ENCODE measurements around the gene HES2.
"Not testable (repeated sequence)": the region's sequence is repeated elsewhere in the genome, so short reads cannot be mapped to it uniquely, and the experiment has no call there.

Gene HES2

DNA sequence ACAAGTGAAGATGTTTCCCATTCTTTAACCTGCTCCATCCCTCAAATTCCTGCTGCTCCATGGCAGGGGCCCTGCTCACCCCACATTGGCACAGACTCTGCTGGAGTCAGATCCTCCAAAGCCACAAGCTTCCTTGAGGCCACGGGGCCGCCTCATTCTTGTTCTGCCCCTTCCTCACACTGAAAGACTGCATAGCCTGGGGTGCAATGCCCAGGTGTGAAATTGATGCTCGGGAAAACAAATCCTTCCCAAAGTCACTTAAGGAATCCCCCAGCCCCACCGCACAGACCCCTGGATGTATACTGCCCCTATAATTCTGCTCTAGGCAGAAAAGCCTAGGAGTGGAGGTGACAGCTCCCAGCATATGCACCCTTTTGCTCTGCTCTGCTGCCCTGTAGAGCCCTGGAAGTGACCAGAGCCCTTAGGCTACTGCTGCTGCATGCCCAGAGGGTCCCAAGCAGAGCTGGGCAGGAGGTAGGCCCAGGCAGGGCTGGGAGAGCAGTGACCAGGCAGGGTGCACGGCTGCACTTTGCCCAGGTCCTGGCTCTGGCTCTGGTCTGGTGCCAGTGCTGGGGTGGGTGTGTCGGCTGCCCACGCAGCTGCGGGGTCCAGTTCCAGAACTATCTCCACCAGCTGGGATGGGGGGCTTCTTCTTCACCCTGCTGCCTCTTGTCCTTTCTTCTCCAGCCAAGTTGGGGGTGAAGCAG is 1.6 kb downstream of the HES2 start:
- no peak for DNase-seq (ENCODE audit: low read depth)

DNA sequence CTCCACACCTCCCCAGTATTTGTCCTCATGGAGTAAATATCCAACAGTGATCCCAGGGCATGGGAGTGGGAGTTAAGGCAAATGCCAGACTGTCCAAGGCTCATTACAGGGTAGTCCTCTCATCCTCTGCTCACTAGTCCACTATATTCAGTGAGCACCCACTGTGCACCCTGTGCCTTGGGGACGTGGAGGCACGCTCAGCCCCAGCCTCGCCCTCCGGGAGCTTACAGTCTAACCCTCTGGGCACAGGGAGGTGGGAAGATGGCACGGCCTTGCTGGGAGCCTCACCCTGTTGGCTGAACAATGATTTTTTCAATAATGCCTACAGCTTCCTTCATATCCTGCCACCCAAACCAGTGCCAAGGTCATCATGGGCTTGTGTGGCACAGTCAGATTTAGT is 2.8 kb downstream of the HES2 start:
- DNase-seq (ENCODE audit: low read depth) = no peak

DNA sequence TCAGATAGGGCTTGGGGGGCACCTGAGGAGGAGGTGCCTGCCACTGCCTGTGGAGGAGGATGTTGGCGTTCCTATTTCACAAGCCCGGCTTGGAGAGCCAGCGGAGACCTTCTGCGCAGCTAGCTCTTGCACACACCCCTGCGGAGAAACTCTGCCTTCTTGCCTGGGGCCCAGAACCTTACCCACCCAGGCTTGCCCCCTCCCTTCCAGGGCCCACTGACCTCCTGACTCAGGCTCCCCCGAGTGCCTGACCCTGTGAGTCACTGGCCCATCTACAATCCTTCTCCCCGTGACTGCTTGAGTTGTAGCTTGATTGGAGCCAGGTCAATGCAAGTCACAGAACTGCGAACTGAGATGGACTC is 3.4 kb downstream of the HES2 start:
- no peak for DNase-seq (ENCODE audit: low read depth)

DNA sequence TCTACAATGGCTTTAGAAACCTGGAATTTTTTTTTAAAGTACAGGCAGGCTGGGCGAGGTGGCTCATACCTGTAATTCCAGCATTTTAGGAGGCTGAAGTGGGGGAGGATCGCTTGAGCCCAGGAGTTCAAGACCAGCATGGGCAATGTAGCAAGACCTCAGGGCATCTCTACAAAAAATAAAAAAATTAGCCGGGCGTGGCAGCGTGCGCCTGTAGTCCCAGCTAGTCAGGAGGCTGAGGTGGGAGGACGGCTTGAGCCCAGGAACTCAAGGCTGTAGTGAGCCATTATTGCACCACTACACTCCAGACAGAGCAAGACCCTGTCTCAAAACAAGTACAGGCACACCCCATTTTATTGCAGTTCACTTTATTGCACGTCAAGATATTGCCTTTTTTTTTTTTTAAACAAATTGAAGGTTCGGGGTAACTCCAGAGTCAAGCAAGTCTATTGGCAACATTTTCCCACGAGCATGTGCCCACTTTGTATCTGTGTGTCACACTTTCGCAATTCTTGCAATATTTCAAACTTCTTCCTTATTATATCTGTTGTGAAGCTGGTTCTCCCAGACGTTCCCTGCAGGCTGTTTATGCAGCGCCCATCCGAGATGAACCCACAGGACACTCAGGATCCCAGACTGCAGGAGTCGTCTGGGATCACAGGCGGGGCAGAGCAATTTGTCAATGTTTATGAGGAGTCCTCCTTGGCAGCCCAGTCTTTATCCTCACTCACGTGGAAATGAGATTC is 4.7 kb downstream of the HES2 start:
- no peak for DNase-seq (ENCODE audit: low read depth)

DNA sequence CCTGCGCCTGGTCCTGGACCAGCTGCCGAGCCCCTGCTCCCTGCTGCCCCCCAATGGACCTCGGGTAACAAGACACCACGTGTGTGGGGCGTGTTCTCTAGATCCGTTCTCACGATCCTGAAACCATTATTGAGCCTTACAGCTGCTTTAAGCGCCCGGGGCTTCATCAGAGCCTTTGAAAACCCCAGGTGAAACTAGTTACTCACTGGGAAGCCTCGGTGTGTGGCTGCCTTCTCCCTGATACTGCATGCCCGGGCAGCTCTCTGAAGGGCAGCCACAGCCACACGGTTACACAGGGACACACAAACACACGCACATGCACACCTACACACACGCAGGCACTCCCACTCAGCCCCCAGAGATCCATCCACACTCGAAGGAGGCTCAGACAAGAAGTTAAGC is 5.3 kb downstream of the HES2 start:
- peak; percentile 48 for DNase-seq (ENCODE audit: low read depth)

DNA sequence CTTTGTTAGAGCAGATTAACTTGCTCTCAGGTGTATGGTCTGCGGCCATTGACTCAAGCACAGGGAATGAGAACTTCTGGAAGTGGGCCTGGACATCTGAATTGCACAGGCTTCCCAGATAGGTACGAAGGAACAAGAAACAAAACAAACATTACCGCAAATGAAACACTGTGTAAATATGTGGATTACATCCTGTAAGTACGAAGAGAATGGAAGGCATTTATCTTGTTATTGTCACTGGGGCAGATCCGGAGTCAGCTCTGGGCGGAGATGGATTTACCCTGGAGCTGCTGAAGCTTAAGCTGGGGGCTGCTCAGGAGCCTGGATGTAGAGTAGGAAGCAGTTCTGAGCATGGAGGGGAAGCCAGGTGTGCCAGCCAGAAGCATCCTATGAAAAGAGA is 6.8 kb downstream of the HES2 start:
- DNase-seq (ENCODE audit: low read depth) = no peak

DNA sequence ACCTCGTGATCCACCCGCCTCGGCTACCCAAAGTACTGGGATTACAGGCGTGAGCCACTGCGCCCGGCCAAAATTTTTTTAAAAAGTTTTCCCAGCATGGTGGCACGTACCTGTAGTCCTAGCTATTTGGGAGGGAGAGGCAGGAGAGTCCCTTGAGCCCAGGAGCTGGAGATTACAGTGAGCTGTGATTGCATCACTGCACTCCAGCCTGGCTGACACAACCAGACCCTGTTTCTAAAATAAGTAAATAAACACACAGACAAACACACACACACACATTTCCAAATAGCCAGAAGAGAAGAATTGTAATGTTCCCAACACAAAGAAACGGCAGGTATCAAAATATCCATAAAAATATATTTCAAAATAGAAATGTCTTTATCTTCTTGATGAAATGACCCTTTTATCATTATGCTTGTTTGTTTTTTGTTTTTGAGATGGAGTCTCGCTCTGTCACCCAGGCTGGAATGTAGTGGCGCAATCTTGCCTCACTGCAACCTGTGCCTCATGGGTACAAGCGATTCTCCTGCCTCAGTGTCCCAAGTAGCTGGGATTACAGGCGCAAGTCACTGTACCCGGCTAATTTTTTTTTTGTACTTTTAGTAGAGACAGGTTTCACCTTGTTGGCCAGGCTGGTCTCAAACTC is 9.3 kb downstream of the HES2 start:
- DNase-seq (ENCODE audit: low read depth) = no peak

DNA sequence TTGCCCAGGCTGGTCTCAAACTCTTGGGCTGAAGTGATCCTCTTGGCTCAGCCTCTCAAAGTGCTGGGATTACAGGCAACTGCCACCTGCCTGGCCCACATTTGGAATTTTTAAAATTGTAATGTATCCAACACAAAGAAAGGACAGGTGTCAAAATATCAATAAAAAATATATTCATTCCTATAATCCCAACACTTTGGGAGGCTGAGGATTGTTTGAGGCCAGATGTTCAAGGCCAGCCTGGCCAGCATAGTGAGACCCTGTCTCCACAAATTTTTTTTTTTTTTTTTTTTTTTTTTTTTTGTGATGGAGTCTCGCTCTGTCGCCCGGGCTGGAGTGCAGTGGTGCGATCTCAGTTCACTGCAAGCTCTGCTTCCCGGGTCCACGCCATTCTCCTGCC is 10.0 kb downstream of the HES2 start:
- DNase-seq (ENCODE audit: low read depth) = no peak

DNA sequence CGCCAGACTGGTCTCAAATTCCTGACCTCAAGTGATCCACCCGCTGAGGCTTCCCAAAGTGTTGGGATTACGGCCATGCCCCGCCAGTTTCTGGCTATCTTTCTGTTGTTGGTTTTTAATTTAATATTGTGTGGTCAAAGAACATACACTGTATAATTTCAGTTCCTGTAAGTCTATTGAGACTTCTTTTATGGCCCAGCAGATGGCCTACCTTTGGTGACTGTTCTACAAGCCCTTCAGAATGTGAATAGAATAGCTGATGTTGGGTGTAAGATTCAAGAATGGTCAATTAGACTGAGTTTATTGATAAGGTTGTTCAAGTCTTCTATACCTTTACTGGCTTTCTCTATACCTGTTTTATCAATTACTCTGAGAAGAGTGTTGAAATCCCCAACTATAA is 10.7 kb downstream of the HES2 start:
- DNase-seq (ENCODE audit: low read depth) = no peak

DNA sequence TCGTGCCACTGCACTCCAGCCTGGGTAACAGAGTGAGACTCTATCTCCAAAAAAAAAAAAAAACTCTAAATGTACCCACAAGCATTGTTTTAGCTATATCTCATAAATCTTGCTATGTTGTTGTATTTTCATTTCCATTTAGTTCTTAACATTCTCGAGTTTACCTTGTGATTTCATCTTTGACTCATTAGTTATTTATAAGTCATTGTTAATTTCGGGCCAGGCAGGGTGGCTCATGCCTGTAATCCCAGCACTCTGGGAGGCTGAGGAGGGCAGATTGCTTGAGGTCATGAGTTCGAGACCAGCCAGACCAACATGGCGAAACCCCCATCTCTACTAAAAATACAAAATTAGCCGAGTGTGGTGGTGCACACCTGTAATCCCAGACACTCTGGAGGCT is 11.7 kb downstream of the HES2 start:
- no peak for DNase-seq (ENCODE audit: low read depth)

DNA sequence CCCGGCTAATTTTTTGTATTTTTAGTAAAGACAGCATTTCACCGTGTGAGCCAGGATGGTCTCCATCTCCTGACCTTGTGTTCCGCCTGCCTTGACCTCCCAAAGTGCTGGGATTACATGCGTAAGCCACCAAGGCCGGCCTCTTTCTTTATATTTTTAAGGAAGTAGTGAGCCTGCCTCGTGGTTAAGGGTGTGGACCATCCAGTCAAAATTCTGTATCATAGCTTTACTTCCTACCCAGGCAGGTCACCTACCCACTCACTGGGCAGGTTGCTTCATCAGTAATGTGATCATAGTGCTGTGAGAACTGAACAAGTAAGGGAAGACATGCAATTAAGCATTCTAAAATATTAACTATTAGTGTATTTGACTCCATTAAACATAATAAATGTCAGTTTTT is 18.0 kb downstream of the HES2 start:
- no peak for DNase-seq (ENCODE audit: low read depth)

DNA sequence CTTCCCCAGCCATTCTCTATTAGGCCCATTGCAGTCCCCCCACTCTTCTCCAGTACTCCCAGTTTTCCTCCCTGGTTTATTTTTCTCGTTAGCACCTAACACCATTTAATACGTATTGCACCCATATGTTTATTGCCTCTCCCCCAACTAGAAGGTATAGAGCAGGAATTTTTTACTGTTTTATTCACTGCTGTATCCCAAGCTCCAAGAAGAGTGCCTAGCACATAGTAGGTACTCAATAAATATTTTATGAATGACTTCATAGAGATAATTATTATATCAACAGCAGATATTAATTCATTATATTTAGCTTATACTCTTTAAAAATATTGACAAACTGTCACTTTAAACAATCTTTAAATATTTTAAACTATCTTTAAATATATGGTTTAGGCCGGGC is 20.4 kb downstream of the HES2 start:
- no peak for DNase-seq (ENCODE audit: low read depth)

DNA sequence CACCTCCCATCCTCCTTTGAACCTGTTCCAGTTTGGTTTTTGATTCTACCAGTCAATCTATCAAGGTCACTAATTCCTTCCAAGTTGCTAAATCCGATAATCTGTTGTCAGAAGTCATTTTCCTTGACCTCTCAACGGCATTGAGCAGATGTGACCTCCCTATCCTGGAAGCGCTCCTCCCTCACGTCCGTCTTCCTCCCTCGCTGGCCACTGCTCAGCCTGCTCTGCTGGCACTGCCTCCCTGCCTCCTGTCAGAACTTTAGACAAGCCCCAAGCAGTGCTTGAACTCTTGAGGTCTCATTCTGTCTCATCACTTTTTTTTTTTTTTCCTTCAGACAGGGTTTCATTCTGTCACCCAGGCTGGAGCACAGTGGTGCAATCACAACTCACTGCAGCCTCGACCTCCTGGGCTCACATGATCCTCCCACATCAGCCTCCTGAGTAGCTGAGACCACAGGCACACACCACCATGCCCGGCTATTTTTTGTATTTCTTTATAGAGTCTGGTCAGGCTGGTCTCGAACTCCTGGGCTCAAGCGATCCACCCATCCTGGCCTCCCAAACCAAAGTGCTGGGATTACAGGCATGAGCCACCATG is 21.8 kb downstream of the HES2 start:
- no peak for DNase-seq (ENCODE audit: low read depth)

DNA sequence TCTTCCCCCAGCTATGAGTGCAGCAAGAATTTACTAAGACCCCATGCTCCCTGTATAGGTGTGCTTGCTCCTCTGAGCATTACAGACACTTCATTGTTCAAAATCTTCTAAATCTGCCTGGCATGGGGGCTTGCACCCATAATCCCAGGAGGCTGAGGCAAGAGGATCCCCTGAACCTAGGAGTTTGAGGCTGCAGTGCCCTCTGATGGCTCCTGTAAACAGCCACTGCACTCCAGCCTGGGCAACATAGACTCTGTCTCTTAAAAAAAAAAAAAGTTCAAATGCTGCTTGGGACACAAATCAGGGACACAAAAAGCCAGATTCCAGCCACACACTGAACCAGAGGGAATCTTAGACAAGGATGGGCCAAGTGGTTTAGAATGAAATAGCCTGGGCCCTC is 22.7 kb downstream of the HES2 start:
- DNase-seq (ENCODE audit: low read depth) = no peak

DNA sequence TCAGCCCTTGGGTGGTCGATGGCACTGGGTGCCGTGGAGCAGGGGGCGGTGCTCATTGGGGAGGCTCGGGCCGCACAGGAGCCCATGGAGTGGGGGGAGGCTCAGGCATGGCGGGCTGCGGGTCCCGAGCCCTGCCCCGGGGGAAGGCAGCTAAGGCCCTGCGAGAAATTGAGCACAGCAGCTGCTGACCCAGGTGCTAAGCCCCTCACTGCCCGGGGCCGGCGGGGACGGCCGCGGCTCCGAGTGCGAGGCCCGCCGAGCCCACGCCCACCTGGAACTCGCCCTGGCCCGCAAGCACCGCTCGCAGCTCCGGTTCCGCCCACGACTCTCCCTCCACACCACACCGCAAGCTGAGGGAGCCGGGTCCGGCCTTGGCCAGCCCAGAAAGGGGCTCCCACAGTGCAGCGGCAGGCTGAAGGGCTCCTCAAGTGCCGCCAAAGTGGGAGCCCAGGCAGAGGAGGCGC is 23.9 kb downstream of the HES2 start:
- not testable (repeated sequence) for DNase-seq (ENCODE audit: low read depth)

DNA sequence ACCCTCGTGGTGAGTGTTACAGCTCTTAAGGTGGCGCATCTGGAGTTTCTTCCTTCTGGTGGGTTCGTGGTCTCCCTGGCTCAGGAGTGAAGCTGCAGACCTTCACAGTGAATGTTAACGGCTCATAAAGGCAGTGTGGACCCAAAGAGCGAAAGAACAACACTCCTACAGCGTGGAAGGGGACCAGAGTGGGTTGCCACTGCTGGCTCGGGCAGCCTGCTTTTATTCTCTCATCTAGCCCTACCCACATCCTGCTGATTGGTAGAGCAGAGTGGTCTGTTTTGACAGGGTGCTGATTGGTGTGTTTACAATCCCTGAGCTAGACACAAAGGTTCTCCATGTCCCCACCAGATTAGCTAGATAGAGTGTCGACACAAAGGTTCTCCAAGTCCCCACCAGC is 24.6 kb downstream of the HES2 start:
- not testable (repeated sequence) for DNase-seq (ENCODE audit: low read depth)

DNA sequence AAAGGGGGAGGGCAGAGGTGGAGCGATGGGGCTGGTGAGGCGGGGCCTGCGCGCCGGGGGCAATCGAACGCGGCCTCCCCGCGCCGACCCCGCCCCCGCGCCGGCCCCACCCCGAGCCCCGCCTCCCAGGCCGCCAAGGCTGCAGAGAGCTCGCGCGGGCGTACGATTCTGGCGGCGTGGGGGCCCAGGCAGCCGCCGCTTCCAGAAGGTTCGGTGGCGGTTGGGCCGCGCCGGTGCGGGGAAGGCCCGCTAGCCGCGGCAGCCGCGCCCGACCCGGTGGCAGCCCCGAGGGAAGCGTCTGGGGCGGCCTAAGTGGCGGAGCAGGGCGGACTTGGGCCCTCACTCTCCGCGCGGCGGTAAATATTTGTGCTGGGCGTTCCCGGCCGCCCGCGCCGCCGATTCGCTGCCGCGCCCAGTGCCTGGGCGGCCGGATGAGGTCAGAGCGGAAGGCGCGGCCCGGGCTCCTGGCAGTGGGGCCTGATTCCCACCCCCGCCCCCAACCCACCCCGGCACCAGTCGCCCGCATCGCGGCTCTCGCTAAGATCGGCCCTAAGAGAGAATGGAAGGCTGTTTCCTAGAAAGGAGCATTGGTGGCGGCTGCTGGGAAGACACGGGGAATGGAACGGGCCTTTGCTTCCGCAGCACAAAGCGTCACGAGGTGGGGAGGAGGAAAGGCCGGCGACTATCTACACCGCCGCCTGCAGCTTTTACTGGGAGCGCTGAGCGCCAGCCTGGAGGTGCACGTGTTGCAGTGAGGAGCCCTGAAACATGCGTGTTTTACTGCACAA is 26.1 kb downstream of the HES2 start, which contains the start of gene ACOT7:
TSS of gene ACOT7 (minus strand) at position 368 of the 788 bp plus-strand sequence. CDS start 368 bp downstream, outside the sequence.
- DNase-seq (ENCODE audit: low read depth) = peak; percentile 90

DNA sequence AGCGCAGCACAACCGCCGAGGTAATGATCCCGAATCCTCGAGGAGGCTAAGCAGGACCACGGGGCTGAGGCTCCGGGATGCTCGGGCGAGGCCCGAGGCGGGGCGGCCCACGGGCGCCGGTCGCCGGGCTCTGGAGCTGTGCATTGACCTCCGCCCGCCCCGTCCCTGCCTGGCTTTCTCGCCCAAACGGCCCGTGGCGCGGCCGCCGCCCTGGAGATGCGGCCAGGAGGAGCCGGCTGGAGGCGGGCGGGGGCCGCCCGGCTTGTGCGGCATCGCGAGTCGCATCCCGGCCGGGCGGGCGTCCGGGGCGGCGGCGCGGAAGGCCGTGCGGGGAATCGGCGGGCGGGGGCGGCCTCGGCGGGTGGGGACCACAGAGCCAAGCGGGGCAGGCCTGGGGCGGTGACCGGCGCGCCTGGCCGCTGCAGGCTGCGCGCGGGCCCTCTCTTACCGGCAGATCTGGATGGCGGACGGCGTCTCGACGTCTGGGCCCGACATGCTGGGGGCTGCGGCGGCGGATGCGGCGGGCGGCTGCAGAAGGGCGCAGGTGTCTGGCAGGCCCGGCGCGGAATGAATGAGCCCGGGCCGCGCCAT is 26.8 kb downstream of the HES2 start:
- DNase-seq (ENCODE audit: low read depth) = peak; percentile 11

DNA sequence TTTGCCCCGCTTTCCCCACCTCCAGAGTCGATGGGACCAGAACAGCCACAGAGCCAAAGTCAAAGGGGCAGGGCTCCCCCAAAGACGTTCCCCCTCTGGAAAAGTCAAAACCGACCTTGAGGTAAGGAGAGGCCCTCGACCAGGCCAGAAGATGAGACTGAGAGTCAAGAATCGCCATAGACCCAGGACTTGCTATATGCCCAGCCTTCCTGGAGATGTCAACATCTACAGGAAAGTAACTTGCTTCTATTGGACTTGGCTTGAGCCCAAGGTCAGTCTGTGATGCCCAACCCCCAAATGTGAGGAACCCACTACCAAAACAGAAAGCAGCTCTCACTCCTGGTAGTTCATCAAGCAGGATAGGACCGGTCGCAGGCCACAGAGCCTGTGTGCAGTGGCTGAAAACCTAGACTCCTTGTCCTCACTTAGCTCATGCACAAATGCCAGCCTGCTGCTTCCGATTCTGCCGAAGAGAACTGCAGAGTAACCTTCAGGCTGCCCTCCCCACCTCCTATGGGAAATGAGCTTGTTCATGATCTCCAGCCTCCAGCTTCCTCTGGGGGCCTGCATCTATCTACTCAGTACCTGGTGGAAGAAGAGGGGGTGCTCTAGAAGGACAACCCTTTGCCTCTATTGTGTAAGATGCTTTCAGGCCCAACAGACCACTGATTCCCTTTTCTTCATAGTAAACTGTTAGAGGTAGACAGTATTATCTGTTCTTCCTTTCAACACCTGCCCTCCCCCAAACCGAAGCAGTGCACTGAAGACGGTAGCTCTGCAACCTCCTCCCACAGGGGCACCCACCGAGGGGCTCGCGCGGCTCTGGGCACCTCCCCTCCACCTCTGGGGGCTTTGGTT is 27.5 kb downstream of the HES2 start:
- DNase-seq (ENCODE audit: low read depth) = no peak

DNA sequence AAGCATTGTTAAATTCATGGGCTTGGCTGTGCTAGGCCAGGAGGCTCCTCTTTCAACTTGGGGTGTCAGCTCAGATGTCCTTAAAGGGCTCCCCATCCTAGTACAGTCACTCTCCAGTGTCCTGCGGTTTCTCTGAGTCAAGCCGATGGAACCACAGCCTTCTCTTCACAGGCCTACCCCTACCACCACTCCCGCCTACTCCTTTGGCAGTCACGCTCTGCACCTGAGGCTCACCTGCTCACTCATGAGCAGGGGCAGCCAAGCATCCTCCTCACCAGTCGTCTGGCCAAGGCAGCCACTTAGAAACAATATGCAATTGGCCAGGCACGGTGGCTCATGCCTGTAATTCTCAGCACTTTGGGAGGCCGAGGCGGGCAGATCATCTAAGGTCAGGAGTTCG is 29.7 kb downstream of the HES2 start:
- DNase-seq (ENCODE audit: low read depth) = no peak
